Stimulated activated naive CD8-positive, alpha-beta T cell treated with anti-CD3 and anti-CD28 coated beads, Interleukin-15, amount 100 ng/mL, for 72 hours (primary cell): ENCODE measurements around the gene PUS7.
"Not testable (repeated sequence)": the region's sequence is repeated elsewhere in the genome, so short reads cannot be mapped to it uniquely, and the experiment has no call there.

ENCODE experiments used
- ATAC-seq: fragments of 150-1000 bp; cut with Tn5 transposase; 2 replicates; pipeline ENCODE4 v1.10.0; 2021; ENCODE audit warnings: mild to moderate bottlenecking, moderate library complexity
- DNase-seq, 2 donors: peaks; one replicate each; pipeline ENCODE4 v3.0.0; 2021 to 2022
- H3K27ac Mint-ChIP-seq, 2 donors: one replicate each; pipeline ENCODE4 v1.8.0; 2022; ENCODE audit warnings: mild to moderate bottlenecking in 2 of 2, mixed read lengths in 2 of 2, moderate library complexity in 2 of 2
- H3K27me3 Mint-ChIP-seq: one replicate; pipeline ENCODE4 v1.8.0; 2022; ENCODE audit warnings: mixed read lengths
- H3K4me1 Mint-ChIP-seq: one replicate; pipeline ENCODE4 v1.8.0; 2022; ENCODE audit warnings: mild to moderate bottlenecking, mixed read lengths
- H3K4me3 Mint-ChIP-seq, 2 donors: one replicate each; pipeline ENCODE4 v1.8.0; 2022; ENCODE audit warnings: mild to moderate bottlenecking in 2 of 2, mixed read lengths in 2 of 2, moderate library complexity in 1 of 2
- H3K9me3 Mint-ChIP-seq, 2 donors: one replicate each; pipeline ENCODE4 v1.8.0; 2022; ENCODE audit warnings: mixed read lengths in 2 of 2

PUS7 gene

GRCh38 chr7:105473163-105473562 lies 48.9 kb downstream of the PUS7 start:
- DNase-seq (no peak), ATAC-seq (no peak)
- no peak overlapping the region for H3K27ac Mint-ChIP-seq
- H3K4me1 Mint-ChIP-seq, result no peaks in the 10 kb centered on the region
- H3K4me3 Mint-ChIP-seq, result no peak overlapping the region
- no peaks in the 10 kb centered on the region for H3K27me3 Mint-ChIP-seq
- no peaks in the 10 kb centered on the region for H3K9me3 Mint-ChIP-seq

- Mint-ChIP-seq H3K27me3 (no peaks in the 10 kb centered on the region), H3K4me3 (no peak overlapping the region), H3K4me1 (no peaks in the 10 kb centered on the region), H3K27ac (peak overlapping the region in 1 of 2 donors; percentile 36), H3K9me3 (no peaks in the 10 kb centered on the region)
- ATAC-seq (no peak), DNase-seq (no peak)
Measured at GRCh38 chr7:105470846-105471245, 51.2 kb downstream of the PUS7 start.

- H3K9me3 Mint-ChIP-seq, result no peaks in the 10 kb centered on the region
- ATAC-seq, result no peak
- H3K27me3 Mint-ChIP-seq, result no peaks in the 10 kb centered on the region
- H3K4me1 Mint-ChIP-seq, result no peaks in the 10 kb centered on the region
- no peak overlapping the region for H3K4me3 Mint-ChIP-seq
- no peak overlapping the region for H3K27ac Mint-ChIP-seq
- no peak for DNase-seq
Measured at GRCh38 chr7:105470090-105470489, 52.0 kb downstream of the PUS7 start.

- no peaks in the 10 kb centered on the region for H3K27me3 Mint-ChIP-seq
- ATAC-seq (no peak), DNase-seq (no peak)
- H3K4me1 Mint-ChIP-seq, result no peaks in the 10 kb centered on the region
- no peaks in the 10 kb centered on the region for H3K9me3 Mint-ChIP-seq
- H3K27ac Mint-ChIP-seq, result no peak overlapping the region
- H3K4me3 Mint-ChIP-seq, result no peak overlapping the region
Measured at GRCh38 chr7:105462765-105463420, 59.2 kb downstream of the PUS7 start.

GRCh38 chr7:105461518-105461917 lies 60.6 kb downstream of the PUS7 start:
- H3K4me1 Mint-ChIP-seq, result no peaks in the 10 kb centered on the region
- no peaks in the 10 kb centered on the region for H3K9me3 Mint-ChIP-seq
- no peak for DNase-seq
- no peak for ATAC-seq
- no peak overlapping the region for H3K4me3 Mint-ChIP-seq
- no peak overlapping the region for H3K27ac Mint-ChIP-seq
- no peaks in the 10 kb centered on the region for H3K27me3 Mint-ChIP-seq

GRCh38 chr7:105457619-105458225 lies 64.3 kb downstream of the PUS7 start:
- Mint-ChIP-seq H3K27ac (peak overlapping the region in 1 of 2 donors; percentile 48), H3K9me3 (no peaks in the 10 kb centered on the region), H3K27me3 (no peaks in the 10 kb centered on the region), H3K4me3 (no peak overlapping the region), H3K4me1 (no peaks in the 10 kb centered on the region)
- ATAC-seq, result no peak
- DNase-seq, result no peak

- Mint-ChIP-seq H3K27me3 (no peaks in the 10 kb centered on the region), H3K4me1 (no peaks in the 10 kb centered on the region), H3K27ac (no peak overlapping the region), H3K4me3 (no peak overlapping the region), H3K9me3 (no peaks in the 10 kb centered on the region)
- DNase-seq (no peak), ATAC-seq (no peak)
Measured at GRCh38 chr7:105454921-105455320, 67.2 kb downstream of the PUS7 start.

- H3K27ac Mint-ChIP-seq, result no peak overlapping the region
- no peaks in the 10 kb centered on the region for H3K27me3 Mint-ChIP-seq
- no peaks in the 10 kb centered on the region for H3K4me1 Mint-ChIP-seq
- H3K9me3 Mint-ChIP-seq, result no peaks in the 10 kb centered on the region
- no peak overlapping the region for H3K4me3 Mint-ChIP-seq
- ATAC-seq (no peak), DNase-seq (no peak)
Measured at GRCh38 chr7:105454095-105454747, 67.8 kb downstream of the PUS7 start.

GRCh38 chr7:105452085-105452484 lies 70.0 kb downstream of the PUS7 start:
- no peak overlapping the region for H3K4me3 Mint-ChIP-seq
- ATAC-seq, result no peak

GRCh38 chr7:105450870-105451269 lies 71.2 kb downstream of the PUS7 start:
- ATAC-seq, H3K27ac Mint-ChIP-seq, H3K4me3 Mint-ChIP-seq, H3K9me3 Mint-ChIP-seq, H3K4me1 Mint-ChIP-seq, H3K27me3 Mint-ChIP-seq, DNase-seq: not testable (repeated sequence)

More at GRCh38 chr7:105452085-105452484, 70.0 kb downstream of the PUS7 start:
- Mint-ChIP-seq H3K9me3 (no peaks in the 10 kb centered on the region), H3K4me1 (no peaks in the 10 kb centered on the region), H3K27ac (no peak overlapping the region), H3K27me3 (no peaks in the 10 kb centered on the region)
- DNase-seq, result no peak

- ATAC-seq (no peak), DNase-seq (no peak)
- no peak overlapping the region for H3K27ac Mint-ChIP-seq
- H3K27me3 Mint-ChIP-seq, result no peaks in the 10 kb centered on the region
- H3K9me3 Mint-ChIP-seq, result no peaks in the 10 kb centered on the region
- H3K4me3 Mint-ChIP-seq, result no peak overlapping the region
- H3K4me1 Mint-ChIP-seq, result no peaks in the 10 kb centered on the region
Measured at GRCh38 chr7:105450177-105450861, 71.8 kb downstream of the PUS7 start.

GRCh38 chr7:105448181-105448580 lies 73.9 kb downstream of the PUS7 start:
- Mint-ChIP-seq H3K4me3 (no peak overlapping the region), H3K9me3 (no peaks in the 10 kb centered on the region), H3K27ac (no peak overlapping the region), H3K4me1 (no peaks in the 10 kb centered on the region), H3K27me3 (no peaks in the 10 kb centered on the region)
- ATAC-seq, result no peak
- no peak for DNase-seq

GRCh38 chr7:105444342-105444987 lies 77.6 kb downstream of the PUS7 start:
- Mint-ChIP-seq H3K27me3 (no peaks in the 10 kb centered on the region), H3K4me3 (no peak overlapping the region), H3K9me3 (no peaks in the 10 kb centered on the region), H3K27ac (no peak overlapping the region), H3K4me1 (no peaks in the 10 kb centered on the region)
- ATAC-seq, result no peak
- no peak for DNase-seq

GRCh38 chr7:105442214-105442613 lies 79.9 kb downstream of the PUS7 start:
- not testable (repeated sequence) for H3K9me3 Mint-ChIP-seq, H3K4me1 Mint-ChIP-seq, ATAC-seq, H3K27me3 Mint-ChIP-seq, DNase-seq, H3K27ac Mint-ChIP-seq, H3K4me3 Mint-ChIP-seq

GRCh38 chr7:105439174-105439893 lies 82.7 kb downstream of the PUS7 start:
- Mint-ChIP-seq H3K27ac (no peak overlapping the region), H3K9me3 (no peaks in the 10 kb centered on the region), H3K4me1 (no peaks in the 10 kb centered on the region), H3K27me3 (no peaks in the 10 kb centered on the region), H3K4me3 (no peak overlapping the region)
- no peak for DNase-seq
- ATAC-seq, result no peak
